Measurements from ENCODE around the gene ZNF30.
"Not testable (repeated sequence)": the region's sequence is repeated elsewhere in the genome, so short reads cannot be mapped to it uniquely, and the experiment has no call there.

Gene ZNF30

DNA sequence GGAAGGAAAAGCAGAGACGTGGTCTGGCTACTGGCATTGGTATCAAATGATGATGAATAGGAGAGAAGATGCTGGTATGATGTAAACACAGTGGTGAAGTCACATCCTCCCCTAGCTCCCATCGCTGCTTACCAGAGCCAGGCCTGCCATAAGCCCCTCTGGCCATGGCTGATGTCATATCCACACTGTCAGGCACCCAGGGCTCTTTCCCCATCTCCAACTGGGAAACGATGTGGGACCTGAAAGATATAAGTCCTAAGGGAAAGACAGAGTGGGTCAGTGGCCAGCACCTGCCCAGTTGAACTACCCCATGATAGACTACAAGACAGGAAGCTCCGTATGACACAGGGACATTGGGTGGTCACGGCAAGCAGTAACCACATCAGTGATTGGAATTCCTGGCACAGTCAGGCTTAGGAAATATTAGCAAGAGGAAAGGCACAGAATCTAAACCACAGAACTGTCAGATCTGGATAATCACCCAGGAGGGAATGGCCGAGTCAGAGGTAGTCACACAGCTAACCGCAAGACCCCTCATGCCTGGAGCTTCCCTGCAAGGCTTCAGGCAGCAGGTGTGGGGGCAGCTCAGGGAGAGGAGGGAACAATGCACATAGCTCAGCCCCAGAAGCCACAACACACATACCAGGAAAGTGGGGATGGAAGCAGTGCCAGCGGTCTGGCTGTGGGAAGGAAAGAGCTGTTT lies 33.6 kb downstream of the ZNF30 start:
- no peak for DNase-seq

DNA sequence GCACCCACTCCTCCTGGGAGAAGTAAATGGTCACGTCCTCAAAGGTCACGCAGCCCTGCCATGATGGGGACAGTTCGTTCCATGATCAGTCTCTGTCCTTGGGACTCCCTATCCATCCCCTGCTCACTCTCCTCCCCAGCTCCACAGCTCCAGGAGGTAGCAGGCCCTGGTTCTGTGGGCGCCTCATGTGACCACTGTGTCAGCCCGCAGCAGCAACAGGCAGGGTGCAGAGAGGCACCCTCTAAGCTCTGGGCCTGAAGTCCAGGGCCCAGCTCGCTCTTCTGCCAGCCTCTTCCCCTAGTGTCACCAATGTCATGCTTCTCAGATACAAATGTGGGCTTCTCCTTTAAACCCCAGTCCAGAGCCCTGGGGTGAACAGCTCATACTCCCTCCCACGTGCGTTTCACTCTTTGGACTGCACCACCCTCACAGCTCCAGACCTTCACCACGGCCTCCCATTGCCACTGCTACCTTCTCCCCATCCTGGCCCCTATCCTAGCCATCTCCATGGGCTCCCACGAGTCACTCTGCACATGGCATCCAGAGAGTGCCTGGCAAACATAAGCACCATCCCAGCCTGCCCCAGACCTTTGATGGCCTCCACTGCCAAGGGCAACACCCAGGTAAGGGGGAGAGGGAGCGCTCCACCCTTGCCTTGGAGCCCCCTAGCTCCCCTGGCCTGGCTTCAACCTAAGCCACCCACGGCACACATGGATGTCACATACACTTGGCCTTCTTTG lies 34.4 kb downstream of the ZNF30 start:
- DNase-seq, result no peak

DNA sequence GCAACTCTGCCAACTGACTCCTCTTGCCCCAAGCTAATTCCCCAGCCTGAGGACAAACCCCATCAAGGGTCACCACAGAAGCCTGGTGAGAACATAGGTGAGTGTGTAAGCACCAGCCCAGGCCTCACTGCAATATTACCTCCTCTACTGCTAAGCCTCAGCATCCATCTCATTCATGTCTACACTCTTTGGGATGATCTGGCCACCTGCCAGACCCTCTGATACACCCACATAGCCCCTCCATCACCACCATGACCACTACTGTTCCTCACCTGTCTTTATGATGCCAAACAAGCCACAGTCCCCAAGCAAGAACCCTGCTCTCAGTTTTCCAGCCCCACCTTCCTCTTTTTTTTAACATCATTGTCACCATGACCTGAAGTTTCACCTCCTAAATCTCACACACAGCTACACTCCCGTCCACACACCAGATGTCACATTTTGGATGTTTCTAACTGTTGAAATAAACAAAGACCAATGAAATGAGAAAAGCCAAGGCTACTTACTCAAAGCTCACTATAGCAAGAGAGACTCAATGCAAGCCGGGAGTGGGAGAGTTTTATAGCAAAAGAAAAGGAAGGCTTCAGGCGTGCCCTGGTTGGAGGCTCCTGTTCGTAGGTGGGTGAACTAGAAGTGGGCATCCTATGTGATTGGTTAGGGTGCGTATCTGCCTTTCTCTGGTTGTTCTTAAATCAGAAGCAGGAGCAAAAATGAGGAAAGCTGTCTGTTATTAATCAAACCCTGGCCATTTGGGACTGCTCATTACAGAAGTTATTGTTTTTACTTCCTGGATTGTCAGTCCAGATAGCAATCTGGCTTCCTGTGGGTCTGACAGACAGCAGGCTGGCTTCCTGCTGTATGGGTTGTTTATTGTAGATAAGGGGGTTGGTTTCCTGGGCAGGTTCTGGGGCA lies 35.3 kb downstream of the ZNF30 start:
- DNase-seq, result no peak

DNA sequence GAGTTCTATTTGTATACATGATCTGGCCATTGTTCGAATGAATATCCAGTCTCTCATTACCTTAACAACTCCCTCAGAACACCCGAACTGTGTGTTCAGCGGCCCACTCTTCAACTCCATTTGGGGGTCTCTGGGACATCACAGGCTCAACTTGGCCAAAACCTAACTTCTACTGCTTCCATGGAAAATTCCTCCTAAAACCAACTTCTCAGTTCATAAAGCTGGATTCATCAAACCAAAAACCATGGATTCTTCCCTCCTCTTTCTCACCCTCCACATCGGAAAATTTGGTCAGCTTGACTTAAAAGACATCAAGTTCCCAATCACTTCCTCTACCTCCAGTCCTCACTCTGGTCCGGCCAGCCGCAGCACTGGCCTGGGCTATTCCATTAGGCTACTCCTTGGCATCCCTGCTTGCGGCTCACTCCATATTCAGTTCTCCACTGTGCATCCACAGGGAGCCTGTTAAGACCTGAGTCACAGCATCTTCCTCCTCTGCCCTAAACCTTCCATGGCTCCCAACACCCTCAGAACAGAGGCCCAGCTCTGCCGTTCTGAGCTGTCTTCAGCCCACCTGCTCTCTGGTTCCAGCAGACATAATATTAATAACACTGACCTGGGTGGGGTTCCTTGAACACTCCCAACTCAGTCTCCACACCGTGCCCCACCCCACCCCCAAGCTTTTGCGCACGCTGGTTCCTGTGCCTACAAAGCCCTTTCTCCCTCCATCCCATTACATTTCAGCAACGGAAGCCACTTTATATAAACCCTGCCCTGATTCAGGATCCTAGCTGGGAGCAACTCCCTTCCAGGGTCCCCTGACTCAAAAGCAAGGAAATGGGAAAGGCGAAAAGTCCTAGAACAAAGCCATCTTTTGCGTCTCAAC lies 36.2 kb downstream of the ZNF30 start:
- peak in 3 of 51 donors; percentile 4 to 28 (median 8) for DNase-seq

DNA sequence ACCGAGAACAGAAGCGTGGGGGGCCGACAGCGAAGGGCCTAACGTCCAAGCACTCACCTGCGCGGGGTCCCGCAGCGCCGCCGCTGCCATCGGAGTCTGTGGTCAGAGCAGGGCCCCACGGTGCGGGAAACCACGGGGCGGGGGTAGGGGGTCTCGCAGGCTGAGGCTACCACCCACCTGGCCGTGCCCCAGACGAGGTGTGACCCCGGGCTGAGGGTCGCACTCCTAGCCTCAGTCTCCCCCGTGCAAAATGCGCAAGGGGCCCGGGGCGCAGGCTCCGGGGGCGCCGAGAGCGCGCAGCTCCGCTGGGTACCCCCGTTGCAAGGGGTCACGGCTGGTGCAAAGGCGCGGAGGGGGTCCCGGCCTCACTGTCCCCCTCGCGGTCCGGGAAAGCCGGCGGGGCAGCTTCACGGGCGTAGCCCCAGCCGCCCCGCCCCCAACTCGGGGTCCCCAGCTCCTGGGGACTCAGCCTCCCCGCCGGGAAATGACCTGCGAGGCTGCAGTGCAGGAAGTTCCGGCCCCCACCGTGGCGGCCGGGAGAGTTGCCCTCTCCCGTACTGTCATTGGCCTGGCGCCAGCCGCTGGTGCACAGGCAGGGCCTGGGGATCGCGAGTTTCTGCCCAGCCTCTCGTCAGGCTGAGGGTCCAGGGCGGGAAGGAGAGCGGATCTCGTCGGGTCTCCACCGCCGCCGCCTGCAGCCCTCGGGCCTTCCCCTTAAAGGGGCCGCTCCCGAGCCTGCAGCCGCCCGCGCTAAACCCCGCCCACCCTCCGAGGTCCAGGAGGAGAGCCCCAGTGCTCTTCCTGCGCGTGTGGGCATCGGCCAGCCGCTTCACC lies 37.1 kb downstream of the ZNF30 start, which contains the start of gene ZNF792:
TSS of gene ZNF792 (minus strand) at position 657 of the 834 bp plus-strand sequence. CDS start at position 90, 567 bp downstream.
- DNase-seq, result peak in 39 of 51 donors; percentile 8 to 65 (median 34)

DNA sequence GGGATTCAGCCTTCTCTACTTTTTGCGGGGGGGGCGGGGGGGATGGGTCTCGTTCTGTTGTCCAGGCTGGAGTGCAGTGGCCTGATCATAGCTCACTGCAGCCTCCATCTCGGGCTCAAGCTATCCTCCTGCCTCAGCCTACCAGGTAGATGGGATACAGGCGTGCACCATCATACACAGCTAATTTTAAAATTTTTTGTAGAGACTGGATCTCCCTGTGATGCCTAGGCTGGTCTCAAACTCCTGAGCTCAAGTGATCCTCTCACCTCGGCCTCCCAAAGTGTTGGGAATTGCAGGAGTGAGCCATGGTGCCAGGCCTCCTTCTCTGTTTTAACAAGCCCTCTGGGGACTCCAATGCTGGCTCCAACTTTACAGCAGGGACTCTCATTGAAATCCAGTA lies 37.9 kb downstream of the ZNF30 start:
- DNase-seq, result no peak

DNA sequence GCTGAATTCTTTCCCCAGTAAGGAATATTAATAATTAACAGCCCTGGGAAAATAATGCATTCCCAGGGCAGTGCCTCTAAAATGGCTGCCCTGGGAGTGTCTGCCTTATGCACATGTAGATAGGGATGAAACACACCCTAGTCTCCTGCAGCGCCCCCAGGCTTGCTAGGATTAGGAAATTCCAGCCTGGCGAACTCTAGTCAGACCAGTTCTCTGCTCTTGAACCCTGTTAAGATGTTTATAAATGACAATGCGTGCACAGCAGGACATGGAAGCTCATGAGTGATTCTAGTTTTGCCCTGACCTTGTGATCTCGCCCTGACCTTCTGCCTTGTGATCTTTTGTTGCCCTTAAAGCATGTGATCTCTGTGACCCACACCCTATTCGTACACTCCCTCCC lies 38.8 kb downstream of the ZNF30 start:
- DNase-seq, result not testable (repeated sequence)

DNA sequence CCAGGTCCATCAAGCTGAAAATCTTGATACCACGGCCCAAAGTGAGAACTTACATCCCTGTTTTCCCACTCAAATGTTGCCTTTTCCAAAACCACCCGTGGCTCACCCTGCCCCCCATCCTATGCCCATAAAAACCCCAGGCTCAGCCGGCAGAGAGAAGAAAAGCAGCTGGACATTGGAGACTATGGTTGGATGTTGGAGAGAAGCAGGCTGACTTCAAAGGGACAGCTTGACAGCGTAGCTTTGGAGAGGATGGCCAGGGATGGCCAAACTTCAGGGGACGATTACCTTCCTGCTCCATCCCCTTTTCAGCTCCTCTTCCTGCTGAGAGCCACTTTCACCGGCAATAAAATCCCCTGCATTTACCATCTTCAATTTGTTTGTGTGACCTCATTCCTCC lies 40.8 kb downstream of the ZNF30 start:
- DNase-seq, result no peak

DNA sequence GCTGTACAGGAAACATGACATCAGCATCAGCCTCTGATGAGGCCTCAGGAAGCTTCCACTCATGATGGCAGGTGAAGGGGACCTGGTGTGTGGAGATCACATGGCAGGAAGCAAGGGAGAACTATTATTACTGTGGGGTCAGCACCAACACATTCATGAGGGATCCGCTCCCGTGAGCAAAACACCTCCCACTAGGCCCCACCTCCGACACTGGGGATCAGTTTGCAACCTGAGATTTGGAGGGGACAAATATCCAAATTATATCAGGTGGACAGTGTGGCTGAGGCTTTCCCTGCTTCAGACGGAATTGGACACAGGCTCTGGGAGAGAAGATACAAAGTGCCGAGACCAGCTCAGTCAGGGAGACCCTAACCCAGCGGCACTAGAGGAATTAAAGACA lies 43.0 kb downstream of the ZNF30 start:
- no peak for DNase-seq

DNA sequence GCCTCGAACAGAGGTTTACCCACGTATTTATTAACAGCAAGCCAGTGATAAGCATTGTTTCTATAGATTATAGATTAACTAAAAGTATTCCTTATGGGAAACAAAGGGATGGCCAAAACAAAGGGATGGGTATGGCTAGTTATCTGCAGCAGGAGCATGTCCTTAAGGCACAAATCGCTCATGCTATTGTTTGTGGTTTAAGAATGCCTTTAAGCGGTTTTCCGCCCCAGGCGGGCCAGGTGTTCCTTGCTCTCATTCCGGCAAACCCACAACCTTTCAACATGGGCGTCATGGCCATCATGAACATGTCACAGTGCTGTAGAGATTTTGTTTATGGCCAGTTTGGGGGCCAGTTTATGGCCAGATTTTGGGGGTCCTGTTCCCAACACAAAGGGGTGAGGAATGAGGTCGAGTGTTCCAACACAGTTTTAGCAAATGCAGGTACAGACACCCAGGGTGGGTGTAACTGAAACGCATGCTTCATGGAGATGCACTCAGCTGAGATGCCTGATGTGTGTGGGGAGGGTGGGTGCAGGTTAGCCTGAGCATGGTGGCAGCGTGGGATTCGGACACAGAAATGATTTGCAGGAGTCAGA lies 43.6 kb downstream of the ZNF30 start:
- DNase-seq, result not testable (repeated sequence)

DNA sequence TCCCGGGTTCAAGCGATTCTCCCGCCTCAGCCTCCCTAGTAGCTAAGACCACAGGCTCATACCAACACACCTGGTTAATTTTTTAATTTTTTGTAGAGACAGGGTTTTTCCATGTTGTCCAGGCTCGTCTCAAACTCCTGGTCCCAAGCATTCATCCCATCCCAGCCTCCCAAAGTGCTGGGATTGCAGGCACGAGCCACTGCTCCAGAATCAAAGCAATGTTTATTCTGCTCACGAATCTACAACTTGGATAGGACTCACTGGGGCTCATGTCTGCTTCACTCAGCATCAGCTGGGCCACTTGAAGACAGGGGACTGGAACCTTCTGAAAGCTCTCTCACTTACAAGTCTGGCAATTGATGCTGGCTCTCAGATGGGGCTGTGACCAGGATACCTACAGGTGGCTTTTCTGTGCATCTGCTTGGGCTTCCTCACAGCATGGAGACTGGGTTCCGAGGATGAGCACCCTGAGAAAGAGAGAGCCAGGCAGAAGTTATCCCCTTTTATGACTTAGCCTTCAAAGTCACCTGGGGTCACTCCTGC lies 45.5 kb downstream of the ZNF30 start:
- DNase-seq, result no peak

DNA sequence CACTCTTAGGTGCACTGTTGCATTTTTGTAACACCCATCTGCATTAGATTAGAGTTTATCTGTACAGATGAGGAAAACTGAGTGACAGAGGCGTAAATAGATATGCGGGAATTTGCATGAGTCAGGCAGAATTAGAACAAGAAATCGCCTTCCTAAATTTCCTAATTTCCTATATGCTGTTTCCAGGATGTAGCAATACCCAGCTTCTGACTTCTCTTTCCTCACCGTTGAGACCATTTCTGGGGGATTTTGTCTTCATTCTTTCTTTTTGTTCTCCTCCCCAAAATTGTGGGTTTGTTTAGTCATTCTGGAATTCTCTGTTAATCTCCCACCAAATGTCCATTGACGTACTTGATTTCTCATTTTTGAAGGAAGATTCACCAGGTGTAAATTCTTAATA lies 47.9 kb downstream of the ZNF30 start:
- no peak for DNase-seq

DNA sequence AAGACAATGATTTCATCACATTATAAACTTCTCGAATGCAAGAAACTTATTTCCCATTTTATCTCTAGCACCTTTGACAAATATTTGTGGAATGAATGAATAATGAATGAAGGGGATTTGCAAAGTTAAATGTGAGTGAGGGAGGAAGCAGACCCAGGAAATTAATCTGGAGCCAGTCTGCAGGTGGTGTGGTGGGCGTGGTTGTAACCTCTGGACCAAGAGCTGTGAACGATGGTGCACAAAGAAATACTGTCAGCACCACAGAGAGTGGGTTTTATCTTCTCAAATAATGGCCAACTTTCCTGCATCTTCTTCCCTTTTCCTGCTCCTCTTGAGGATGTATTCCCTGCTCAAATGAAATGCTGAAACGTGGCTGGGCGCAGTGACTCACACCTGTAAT lies 48.4 kb downstream of the ZNF30 start:
- DNase-seq, result no peak

DNA sequence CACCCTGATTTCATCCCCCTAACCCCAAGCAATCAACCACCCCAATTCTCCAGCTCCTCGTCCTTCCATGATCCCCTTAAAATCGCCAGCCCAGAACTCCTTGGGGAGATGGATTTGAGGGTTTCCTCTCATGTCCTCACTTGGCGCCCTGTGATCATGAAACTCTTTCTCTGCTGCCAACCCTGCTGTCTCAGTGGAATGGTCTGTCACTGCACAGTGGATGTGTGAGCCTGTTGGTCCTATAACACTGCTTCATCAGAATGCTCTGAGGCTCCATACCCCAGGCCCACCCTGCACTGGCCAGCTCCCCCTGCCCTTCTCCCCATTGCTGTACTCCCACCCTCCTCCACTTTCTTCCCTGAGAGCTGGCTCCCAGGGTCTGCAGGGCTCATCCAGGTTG lies 49.9 kb downstream of the ZNF30 start:
- DNase-seq, result no peak

DNA sequence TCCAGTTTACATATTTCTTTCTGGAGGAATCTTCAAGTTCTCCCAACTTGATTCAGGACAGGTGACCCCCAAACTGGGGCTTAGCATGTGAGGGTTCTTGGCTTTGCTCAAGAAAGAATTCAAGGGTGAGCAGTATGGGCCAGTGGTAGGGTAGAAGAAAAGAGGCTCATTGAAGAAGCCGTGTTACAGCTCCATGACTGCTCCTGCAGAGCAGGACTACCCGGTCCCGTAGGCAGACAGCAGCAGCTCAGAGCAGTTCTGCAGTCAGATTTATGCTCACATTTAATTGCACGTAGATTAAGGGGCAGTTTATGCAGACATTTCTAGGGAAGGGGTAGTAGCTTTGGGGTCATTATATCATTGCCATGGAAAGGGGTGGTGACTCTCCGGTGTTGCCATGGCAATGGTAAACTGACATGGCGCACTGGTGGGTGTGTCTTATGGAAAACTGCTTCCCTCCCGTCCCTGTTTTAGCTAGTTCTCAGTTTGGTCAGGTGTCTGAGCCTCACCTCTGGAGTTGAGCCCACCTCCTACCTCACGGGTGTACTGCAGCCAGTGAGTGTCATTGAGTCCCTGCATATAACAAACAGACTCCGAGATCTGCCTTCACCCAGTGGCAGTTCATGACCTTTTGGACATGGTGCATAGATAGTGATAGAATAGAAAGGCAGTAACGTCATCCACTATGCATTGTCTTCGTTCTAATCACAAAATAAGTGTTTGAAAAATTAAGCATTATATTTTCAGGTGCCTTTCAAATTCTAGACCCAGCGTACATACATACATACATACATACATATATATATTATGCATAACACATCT lies 53.3 kb downstream of the ZNF30 start:
- DNase-seq, result no peak

DNA sequence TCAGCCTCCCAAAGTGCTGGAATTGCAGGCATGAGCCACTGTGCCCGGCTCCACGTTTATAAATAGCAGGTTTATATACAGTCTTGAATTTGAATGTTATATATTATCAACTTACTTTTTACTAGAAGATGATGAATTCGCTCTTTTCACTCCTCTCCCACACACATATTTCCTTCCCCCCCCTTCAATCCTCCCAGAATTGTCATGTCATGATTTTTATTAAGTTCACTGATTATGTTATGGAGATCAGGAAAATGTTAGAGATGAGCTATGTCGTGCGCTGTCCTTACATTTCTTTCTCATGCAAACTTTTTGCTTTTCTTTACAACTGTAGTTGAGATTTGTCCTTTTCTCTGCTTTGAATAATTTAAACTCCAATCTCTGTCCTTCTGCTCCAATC lies 55.6 kb downstream of the ZNF30 start:
- DNase-seq, result no peak

DNA sequence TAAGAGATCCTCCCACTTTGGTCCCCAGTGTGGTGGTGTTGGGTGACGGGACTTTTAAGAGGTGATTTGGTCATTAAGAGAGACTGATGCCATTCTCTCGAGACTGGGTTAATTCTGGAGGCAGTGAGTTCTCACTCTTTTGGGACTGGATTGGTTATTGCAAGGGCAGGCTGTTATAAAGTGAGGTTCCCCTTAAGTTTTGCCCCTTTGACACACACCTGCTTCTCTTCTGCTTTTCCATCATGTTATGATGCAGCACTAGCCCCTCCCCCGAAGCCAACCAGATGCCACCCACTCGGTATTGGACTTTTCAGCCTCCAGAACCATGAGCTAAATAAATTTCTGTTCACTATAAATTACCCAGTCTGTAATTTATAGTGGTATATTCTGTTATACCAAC lies 57.1 kb downstream of the ZNF30 start:
- no peak for DNase-seq

DNA sequence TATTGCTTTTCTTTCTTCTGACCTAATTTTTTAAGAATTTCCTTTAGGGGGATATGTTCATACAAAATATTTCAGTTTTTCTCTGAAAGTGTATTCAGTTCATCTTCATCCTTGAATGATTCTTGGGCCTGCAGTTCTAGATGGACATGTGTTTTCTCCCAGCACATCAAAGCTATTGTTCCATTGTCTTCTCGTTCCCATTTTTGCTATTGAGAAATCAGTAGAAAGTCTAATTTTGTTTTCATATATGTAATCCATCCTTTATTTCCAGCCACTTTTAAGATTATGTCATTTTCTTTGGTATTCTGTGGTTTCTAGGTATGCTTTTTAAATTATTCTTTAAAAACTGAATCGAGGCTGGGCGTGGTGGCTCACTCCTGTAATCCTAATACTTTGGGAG lies 57.6 kb downstream of the ZNF30 start:
- DNase-seq, result no peak
